GM23248 (cell line): ENCODE data around the gene SLC6A4. TPM values are rescaled to one million over a fixed set of nuclear protein-coding genes. Genes with fewer than 3 reads are reported as not detected.
A peak's percentile ranks its signal among the peaks of the same experiment; 100 is the strongest.

Source experiments
- DNase-seq: peaks from one replicate; pipeline ENCODE4 v3.0.0-alpha.2; 2015
- H2AFZ ChIP-seq: fragments of 200-600 bp; sonication (generic); 2 replicates; pipeline ENCODE4 v1.6.1; 2016; ENCODE audit warnings: antibody characterized with exemption
- H3F3A ChIP-seq: fragments of 200-600 bp; sonication (generic); 2 replicates; pipeline ENCODE4 v1.6.1; 2016; ENCODE audit warnings: mild to moderate bottlenecking, antibody characterized with exemption, mixed run types; ENCODE audit not compliant: insufficient read depth
- H3K27ac ChIP-seq: fragments of 200-600 bp; sonication (generic); 2 replicates; pipeline ENCODE4 v1.5.1; 2016; ENCODE audit warnings: mild to moderate bottlenecking
- H3K27me3 ChIP-seq: fragments of 200-600 bp; sonication (generic); replicated peaks from 2 replicates; pipeline ENCODE4 v1.6.1; 2016; ENCODE audit warnings: mild to moderate bottlenecking; ENCODE audit not compliant: insufficient read depth
- H3K36me3 ChIP-seq: fragments of 200-600 bp; sonication (generic); 2 replicates; pipeline ENCODE4 v1.6.1; 2016; ENCODE audit warnings: low read depth, mild to moderate bottlenecking
- H3K4me1 ChIP-seq: fragments of 200-600 bp; sonication (generic); 2 replicates; pipeline ENCODE4 v1.6.1; 2016; ENCODE audit warnings: mild to moderate bottlenecking; ENCODE audit not compliant: insufficient read depth
- H3K4me2 ChIP-seq: fragments of 200-600 bp; sonication (generic); one replicate; pipeline ENCODE4 v1.6.1; 2016; ENCODE audit warnings: mild to moderate bottlenecking; ENCODE audit not compliant: unreplicated experiment
- H3K4me3 ChIP-seq: fragments of 200-600 bp; sonication (generic); 2 replicates; pipeline ENCODE4 v1.5.1; 2016; ENCODE audit warnings: mild to moderate bottlenecking
- H3K79me2 ChIP-seq: fragments of 200-600 bp; sonication (generic); 2 replicates; pipeline ENCODE4 v1.6.1; 2016; ENCODE audit warnings: mild to moderate bottlenecking; ENCODE audit not compliant: insufficient read depth
- H3K9ac ChIP-seq: fragments of 200-600 bp; sonication (generic); 2 replicates; pipeline ENCODE4 v1.6.1; 2016; ENCODE audit warnings: mild to moderate bottlenecking
- H3K9me2 ChIP-seq: fragments of 200-600 bp; sonication (generic); 2 replicates; pipeline ENCODE4 v1.6.1; 2016; ENCODE audit warnings: mixed run types, mild to moderate bottlenecking, moderate library complexity; ENCODE audit not compliant: insufficient read depth
- H3K9me3 ChIP-seq: fragments of 200-600 bp; sonication (generic); one replicate; pipeline ENCODE4 v1.6.1; 2017; ENCODE audit warnings: low read depth
- H4K20me1 ChIP-seq: fragments of 200-600 bp; sonication (generic); 2 replicates; pipeline ENCODE4 v1.6.0; 2016; ENCODE audit not compliant: insufficient read depth
- EZH2 ChIP-seq: fragments of 200-600 bp; sonication (generic); IDR thresholded peaks from 2 replicates; pipeline ENCODE4 v1.6.1; 2018; ENCODE audit warnings: antibody characterized with exemption, mild to moderate bottlenecking; ENCODE audit not compliant: insufficient read depth, poor library complexity, severe bottlenecking
- EZH2phosphoT487 ChIP-seq: fragments of 200-600 bp; sonication (generic); IDR thresholded peaks from 2 replicates; pipeline ENCODE4 v1.6.1; 2018; ENCODE audit warnings: antibody characterized with exemption, moderate library complexity, mild to moderate bottlenecking, low read depth; ENCODE audit not compliant: insufficient read depth
- WGBS, 2 experiments: methylation state at CpG; one replicate each; pipeline ENCODE4 v1.1.6; 2015 to 2017; ENCODE audit warnings: low lambda C conversion rate in 2 of 2, low coverage in 1 of 2; ENCODE audit errors: missing lambda C conversion rate in 2 of 2; 5-methylcytosine and 5-hydroxymethylcytosine counted together
- in situ Hi-C: fragments of 300-500 bp; cut with MboI; formaldehyde crosslinking; loops from 2 replicates; pipeline ENCODE4 v1.15.0; 2020
- polyA plus RNA-seq: library from polyadenylated mRNA; unstranded; fragments of >200 nt; fragmentation: Nextera tagmentation; extraction: Ambion mirVana; gene quantifications from 2 replicates; pipeline ENCODE4 v1.2.1, GENCODE V29; 2016
- total RNA-seq: library from RNA; depleted of rRNA; stranded (reverse); fragments of >200 nt; shearing (Covaris generic); gene quantifications from 2 replicates; pipeline ENCODE4 v1.2.3, GENCODE V29; 2014

SLC6A4 gene
- total and polyA plus RNA-seq, 2 experiments from 2014 or later: 0.03 TPM; not detected in 1

DNA sequence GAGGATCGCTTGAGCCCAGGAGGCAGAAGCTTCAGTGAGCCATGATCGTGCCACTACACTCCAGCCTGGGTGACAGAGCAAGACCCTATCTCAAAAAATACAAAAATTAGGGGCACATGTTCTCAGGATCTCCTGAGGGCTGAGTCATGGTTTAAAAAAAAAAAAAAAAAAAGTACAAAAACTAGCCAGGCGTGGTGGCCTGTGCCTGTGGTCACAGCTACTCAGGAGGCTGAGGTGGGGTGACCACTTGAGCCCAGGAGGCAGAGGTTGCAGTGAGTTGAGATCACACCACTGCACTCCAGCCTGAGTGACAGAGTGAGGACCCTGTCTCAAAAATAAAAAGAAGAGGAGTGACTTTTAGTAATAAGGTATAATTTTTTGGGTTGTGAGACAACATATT is 39.4 kb upstream of the SLC6A4 start:
- Histone ChIP-seq H3K9ac (no peak overlapping the region), H3K9me3 (no peaks in the 10 kb centered on the region), H3K79me2 (no peaks in the 10 kb centered on the region; the same call in 1 of the 2 replicates), H3K4me2 (no peak overlapping the region), H3K27ac (no peak overlapping the region), H4K20me1 (no peaks in the 10 kb centered on the region), H3K36me3 (peaks cover 28% of the 10 kb centered on the region), H2AFZ (no peak overlapping the region), H3K4me1 (peaks cover 8% of the 10 kb centered on the region; the same call in 1 of the 2 replicates), H3K4me3 (no peak overlapping the region), H3F3A (no peaks in the 10 kb centered on the region), H3K27me3 (no peaks in the 10 kb centered on the region), H3K9me2 (no peaks in the 10 kb centered on the region)
- TF ChIP-seq EZH2: no peak
- TF ChIP-seq EZH2phosphoT487: no peak
- no peak for DNase-seq
- in situ Hi-C loops: no loop called here
- 98 to 99% methylated on average over 3 of the region's 3 CpGs for WGBS, 2 experiments

DNA sequence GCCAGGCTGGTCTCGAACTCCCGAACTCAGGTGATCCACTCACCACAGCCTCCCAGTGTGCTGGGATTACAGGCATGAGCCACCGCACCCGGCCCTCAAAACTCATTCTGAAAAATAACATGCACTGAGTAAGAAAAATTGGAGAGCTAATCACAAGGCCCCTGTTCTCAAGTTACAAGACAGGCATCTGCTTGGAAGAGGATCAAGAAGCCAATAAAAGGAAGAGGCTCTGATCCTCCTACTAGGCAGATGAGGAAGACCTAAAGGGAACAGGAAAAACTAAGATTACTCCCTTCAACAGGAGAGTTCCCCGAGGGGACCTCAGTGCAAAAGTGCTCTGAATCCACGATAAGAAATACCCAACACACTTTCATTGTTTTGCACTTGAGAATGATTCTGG is 37.9 kb upstream of the SLC6A4 start:
- no peak for TF ChIP-seq EZH2phosphoT487
- no peak for DNase-seq
- H3K27ac ChIP-seq: no peak overlapping the region
- H3F3A ChIP-seq: no peaks in the 10 kb centered on the region
- in situ Hi-C loops: no loop called here
- H3K9ac ChIP-seq: no peak overlapping the region
- H3K4me3 ChIP-seq: no peak overlapping the region
- no peaks in the 10 kb centered on the region for H4K20me1 ChIP-seq
- no peaks in the 10 kb centered on the region; the same call in 1 of the 2 replicates for H3K79me2 ChIP-seq
- no peaks in the 10 kb centered on the region for H3K27me3 ChIP-seq
- H3K9me2 ChIP-seq: no peaks in the 10 kb centered on the region
- H2AFZ ChIP-seq: no peak overlapping the region
- no peaks in the 10 kb centered on the region for H3K9me3 ChIP-seq
- WGBS, 2 experiments: 88 to 92% methylated on average over 6 of the region's 6 CpGs
- no peak overlapping the region for H3K4me2 ChIP-seq
- peaks cover 10% of the 10 kb centered on the region; the same call in 1 of the 2 replicates for H3K4me1 ChIP-seq
- H3K36me3 ChIP-seq: peaks cover 28% of the 10 kb centered on the region

DNA sequence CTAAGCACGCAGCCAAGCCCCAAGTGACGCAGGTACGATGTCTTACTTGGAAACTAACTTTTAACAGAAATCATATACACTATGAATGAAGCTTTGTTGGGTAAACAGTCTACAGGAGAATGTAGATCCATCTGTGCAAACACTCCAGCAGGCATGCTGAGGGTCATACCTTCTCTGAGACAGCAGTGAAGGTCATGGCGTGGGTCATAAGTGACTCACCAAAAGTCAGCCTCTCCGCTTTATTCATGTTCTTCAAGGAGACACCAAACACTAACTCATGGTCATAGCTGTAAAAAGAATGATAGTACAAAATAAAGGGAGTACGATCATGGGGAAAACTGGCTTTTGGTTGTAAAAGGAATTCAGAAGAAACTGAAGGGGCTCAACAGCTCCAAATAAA is 35.6 kb upstream of the SLC6A4 start:
- peaks cover 14% of the 10 kb centered on the region for H3K4me1 ChIP-seq
- in situ Hi-C loops: no loop called here
- WGBS, 2 experiments: 77 to 90% methylated on average over 6 of the region's 6 CpGs
- no peaks in the 10 kb centered on the region for H3K9me3 ChIP-seq
- H4K20me1 ChIP-seq: no peaks in the 10 kb centered on the region
- no peaks in the 10 kb centered on the region for H3K27me3 ChIP-seq
- peaks cover 34% of the 10 kb centered on the region for H3K36me3 ChIP-seq
- H3F3A ChIP-seq: 0 out of 2 replicates have a peak, but pooled peaks cover 3% of the 10 kb centered on the region
- no peak overlapping the region for H2AFZ ChIP-seq
- no peak overlapping the region for H3K4me2 ChIP-seq
- no peaks in the 10 kb centered on the region for H3K9me2 ChIP-seq
- DNase-seq: peak; percentile 38
- H3K9ac ChIP-seq: no peak overlapping the region
- H3K27ac ChIP-seq: no peak overlapping the region
- TF ChIP-seq EZH2: no peak
- TF ChIP-seq EZH2phosphoT487: no peak
- no peak overlapping the region for H3K4me3 ChIP-seq
- no peaks in the 10 kb centered on the region; the same call in 1 of the 2 replicates for H3K79me2 ChIP-seq

DNA sequence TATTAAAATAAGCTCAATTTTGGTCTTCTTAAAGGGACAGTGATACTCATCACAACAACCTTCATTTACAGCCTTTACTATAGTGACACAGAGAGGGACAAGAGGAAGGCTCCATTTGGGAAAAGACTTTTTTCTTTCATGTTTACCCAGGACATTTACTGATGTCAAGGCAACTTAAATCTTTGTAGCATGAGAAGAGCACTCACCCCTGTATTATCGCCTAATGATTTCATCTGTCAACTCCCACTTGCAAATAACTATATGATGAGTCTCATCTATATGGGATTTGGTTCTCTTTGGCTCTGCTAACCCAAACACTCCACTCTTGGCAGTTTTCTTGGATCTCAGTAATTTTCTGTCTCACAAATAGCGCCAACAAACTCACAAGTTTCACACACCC is 32.1 kb upstream of the SLC6A4 start:
- TF ChIP-seq EZH2phosphoT487 (no peak), EZH2 (no peak)
- Histone ChIP-seq H4K20me1 (no peaks in the 10 kb centered on the region), H3K79me2 (no peaks in the 10 kb centered on the region), H3K27ac (peak overlapping the region; percentile 28), H3K4me2 (peak overlapping the region; percentile 21), H2AFZ (no peak overlapping the region), H3K9me3 (no peaks in the 10 kb centered on the region), H3K36me3 (peaks cover 35% of the 10 kb centered on the region), H3K9me2 (no peaks in the 10 kb centered on the region), H3F3A (peaks cover 16% of the 10 kb centered on the region), H3K27me3 (no peaks in the 10 kb centered on the region), H3K4me3 (no peak overlapping the region), H3K4me1 (peaks cover 32% of the 10 kb centered on the region), H3K9ac (peak overlapping the region; percentile 18; the same call in 1 of the 2 replicates)
- DNase-seq: peak; percentile 68
- in situ Hi-C loops: no loop called here
- WGBS, 2 experiments: 69 to 74% methylated on average over 2 of the region's 2 CpGs
